Hematopoietic multipotent progenitor cell treated with erythropoietin and hydrocortisone succinate and interleukin-3 and kit ligand, for 17 days (in vitro differentiated cells): ENCODE data around the gene PIK3CG.
"Not testable (repeated sequence)": the region's sequence is repeated elsewhere in the genome, so short reads cannot be mapped to it uniquely, and the experiment has no call there.

Experiments
- DNase-seq: peaks from one replicate; pipeline ENCODE4 v3.0.0-alpha.2; 2015; ENCODE audit warnings: low spot score

The PIK3CG gene

GRCh38 chr7:106938803-106939202 is 73.7 kb downstream of the PIK3CG start:
- no peak for DNase-seq

GRCh38 chr7:106944035-106944665 is 79.1 kb downstream of the PIK3CG start:
- DNase-seq, result no peak

GRCh38 chr7:106947244-106947728 is 82.2 kb downstream of the PIK3CG start:
- DNase-seq, result peak; percentile 85

- no peak for DNase-seq
These were observed 87.0 kb downstream of the PIK3CG start for GRCh38 chr7:106952001-106952657.

- no peak for DNase-seq
These were observed 87.7 kb downstream of the PIK3CG start for GRCh38 chr7:106952658-106953231.

- no peak for DNase-seq
These were observed 89.8 kb downstream of the PIK3CG start for GRCh38 chr7:106954840-106955239.

- DNase-seq, result not testable (repeated sequence)
These were observed 90.8 kb downstream of the PIK3CG start for GRCh38 chr7:106955857-106956256.
